GM23338 (cell line): ENCODE measurements around the gene STEAP2. TPM values are rescaled to one million over a fixed set of nuclear protein-coding genes. Genes with fewer than 3 reads are reported as not detected.

Experiments
- ATAC-seq: fragments of 200-7000 bp; cut with Tn5 transposase; 3 replicates; pipeline ENCODE4 v1.9.1; 2020
- DNase-seq: peaks from one replicate; pipeline ENCODE4 v3.0.0-alpha.2; 2015; ENCODE audit warnings: low spot score
- H2AFZ ChIP-seq: fragments of 200-600 bp; sonication (generic); 2 replicates; pipeline ENCODE4 v1.8.0; 2016; ENCODE audit warnings: antibody characterized with exemption, mild to moderate bottlenecking, moderate library complexity
- H3F3A ChIP-seq: fragments of 200-600 bp; sonication (generic); replicated peaks from 2 replicates; pipeline ENCODE4 v1.8.0; 2017; ENCODE audit warnings: antibody characterized with exemption, mixed run types, low read depth
- H3K27ac ChIP-seq: fragments of 200-600 bp; sonication (generic); 2 replicates; pipeline ENCODE4 v1.6.1; 2016; ENCODE audit warnings: low read depth
- H3K27me3 ChIP-seq: fragments of 200-600 bp; sonication (generic); 2 replicates; pipeline ENCODE4 v1.8.0; 2016; ENCODE audit warnings: mild to moderate bottlenecking, mixed run types, moderate library complexity; ENCODE audit not compliant: insufficient read depth
- H3K36me3 ChIP-seq: fragments of 200-600 bp; sonication (generic); 2 replicates; pipeline ENCODE4 v1.8.0; 2016; ENCODE audit warnings: mild to moderate bottlenecking; ENCODE audit not compliant: insufficient read depth
- H3K4me1 ChIP-seq: fragments of 200-600 bp; sonication (generic); 2 replicates; pipeline ENCODE4 v1.8.0; 2016; ENCODE audit warnings: mild to moderate bottlenecking, moderate library complexity; ENCODE audit not compliant: insufficient read depth
- H3K4me2 ChIP-seq: fragments of 200-600 bp; sonication (generic); 2 replicates; pipeline ENCODE4 v1.7.1; 2017; ENCODE audit warnings: mixed run types
- H3K4me3 ChIP-seq: fragments of 200-600 bp; sonication (generic); 2 replicates; pipeline ENCODE4 v1.6.1; 2016; ENCODE audit warnings: mixed run types
- H3K79me2 ChIP-seq: fragments of 200-600 bp; sonication (generic); replicated peaks from 2 replicates; pipeline ENCODE4 v1.8.0; 2017; ENCODE audit warnings: mild to moderate bottlenecking; ENCODE audit not compliant: insufficient read depth
- H3K9me2 ChIP-seq: fragments of 200-600 bp; sonication (generic); 2 replicates; pipeline ENCODE4 v1.8.0; 2017; ENCODE audit not compliant: insufficient read depth
- H4K20me1 ChIP-seq: fragments of 200-600 bp; sonication (generic); replicated peaks from 2 replicates; pipeline ENCODE4 v1.8.0; 2017; ENCODE audit warnings: mild to moderate bottlenecking; ENCODE audit not compliant: insufficient read depth
- H3K27ac Mint-ChIP-seq: 2 replicates; pipeline ENCODE4 v1.8.0; 2020; ENCODE audit warnings: inconsistent platforms, mild to moderate bottlenecking, moderate library complexity, mixed read lengths
- H3K27me3 Mint-ChIP-seq: 3 replicates; pipeline ENCODE4 v1.8.0; 2022; ENCODE audit warnings: low read depth, mild to moderate bottlenecking, moderate library complexity, mixed read lengths, inconsistent platforms; ENCODE audit not compliant: insufficient read depth, poor library complexity
- H3K36me3 Mint-ChIP-seq: 3 replicates; pipeline ENCODE4 v1.8.0; 2021; ENCODE audit warnings: low read depth, mild to moderate bottlenecking, inconsistent platforms, moderate library complexity, mixed read lengths
- H3K4me1 Mint-ChIP-seq: 3 replicates; pipeline ENCODE4 v1.8.0; 2020; ENCODE audit warnings: mild to moderate bottlenecking, inconsistent platforms, mixed read lengths
- H3K4me3 Mint-ChIP-seq: 3 replicates; pipeline ENCODE4 v1.8.0; 2021; ENCODE audit warnings: moderate library complexity, mild to moderate bottlenecking, inconsistent platforms, mixed read lengths
- H3K9me3 Mint-ChIP-seq: 3 replicates; pipeline ENCODE4 v1.8.0; 2020; ENCODE audit warnings: moderate library complexity, mild to moderate bottlenecking, inconsistent platforms, mixed read lengths
- CTCF ChIP-seq, 2 experiments: fragments of 200-600 bp in 1 of 2; sonication (generic) in 1 of 2; conservative IDR thresholded peaks; 2 replicates each; pipeline versions ENCODE4 v1.5.1 to v1.6.1; 2016 to 2017; ENCODE audit warnings: antibody characterized with exemption in 2 of 2, low read depth in 2 of 2, mild to moderate bottlenecking in 2 of 2, moderate library complexity in 1 of 2
- ZNF331 ChIP-seq: fragments of 250-450 bp; sonication (Bioruptor Pico); IDR thresholded peaks from 2 replicates; pipeline ENCODE4 v1.5.0; 2020; ENCODE audit warnings: low read depth, mild to moderate bottlenecking, moderate library complexity
- polyA plus RNA-seq: library from polyadenylated mRNA; unstranded; fragments of >200 nt; fragmentation: Nextera tagmentation; extraction: Ambion mirVana; gene quantifications from 2 replicates; pipeline ENCODE4 v1.2.1, GENCODE V29; 2016
- total RNA-seq: library from RNA; depleted of rRNA; stranded (reverse); fragments of >200 nt; shearing (Covaris generic); gene quantifications from 2 replicates; pipeline ENCODE4 v1.2.3, GENCODE V29; 2014
- TF ChIP-seq, protein P1 (sequence below): fragments of 250-450 bp; sonication (Bioruptor Pico); IDR thresholded peaks from 2 replicates; pipeline ENCODE4 v1.5.0; 2020; ENCODE audit warnings: mild to moderate bottlenecking, moderate library complexity

STEAP2 gene
- total and polyA plus RNA-seq, 2 experiments from 2014 or later: 13.1 to 22.0 TPM

DNA sequence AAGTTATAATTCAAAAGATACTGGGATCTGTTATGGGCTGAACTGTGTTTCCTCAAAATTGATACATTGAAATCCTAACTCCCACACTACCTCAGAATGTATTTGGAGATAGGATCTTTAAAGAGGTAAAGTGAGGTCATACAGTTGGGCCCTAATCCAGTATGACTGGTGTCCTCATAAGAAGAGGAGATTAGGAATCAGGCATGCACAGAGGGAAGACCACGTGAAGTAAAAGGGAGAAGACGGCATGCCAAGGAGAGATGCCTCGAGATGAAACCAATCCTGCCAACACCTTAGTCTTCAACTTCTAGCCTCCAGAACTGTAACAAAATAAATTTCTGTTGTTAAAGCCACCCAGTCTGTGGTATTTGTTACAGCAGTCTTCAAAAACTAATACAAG, 27.5 kb downstream of the STEAP2 start:
- no peak overlapping the region for H3K4me3 ChIP-seq
- H3K36me3 Mint-ChIP-seq: no peaks in the 10 kb centered on the region
- H2AFZ ChIP-seq: no peak overlapping the region
- no peaks in the 10 kb centered on the region; the same call in 1 of the 2 replicates for H3K4me1 ChIP-seq
- H3K4me2 ChIP-seq: no peak overlapping the region
- no peaks in the 10 kb centered on the region for H3K9me3 Mint-ChIP-seq
- peaks cover 10% of the 10 kb centered on the region for H3K27me3 ChIP-seq
- H3K9me2 ChIP-seq: no peaks in the 10 kb centered on the region; the same call in 1 of the 2 replicates
- H3K27ac ChIP-seq: no peak overlapping the region
- H3K79me2 ChIP-seq: no peaks in the 10 kb centered on the region
- TF ChIP-seq ZNF331 (CRISPR knock-in tag): no peak
- TF ChIP-seq CTCF (conservative IDR thresholded peaks at IDR 0.05; ENCODE audit: low read depth in 2 of 2): no peak
- TF ChIP-seq, protein P1, sequence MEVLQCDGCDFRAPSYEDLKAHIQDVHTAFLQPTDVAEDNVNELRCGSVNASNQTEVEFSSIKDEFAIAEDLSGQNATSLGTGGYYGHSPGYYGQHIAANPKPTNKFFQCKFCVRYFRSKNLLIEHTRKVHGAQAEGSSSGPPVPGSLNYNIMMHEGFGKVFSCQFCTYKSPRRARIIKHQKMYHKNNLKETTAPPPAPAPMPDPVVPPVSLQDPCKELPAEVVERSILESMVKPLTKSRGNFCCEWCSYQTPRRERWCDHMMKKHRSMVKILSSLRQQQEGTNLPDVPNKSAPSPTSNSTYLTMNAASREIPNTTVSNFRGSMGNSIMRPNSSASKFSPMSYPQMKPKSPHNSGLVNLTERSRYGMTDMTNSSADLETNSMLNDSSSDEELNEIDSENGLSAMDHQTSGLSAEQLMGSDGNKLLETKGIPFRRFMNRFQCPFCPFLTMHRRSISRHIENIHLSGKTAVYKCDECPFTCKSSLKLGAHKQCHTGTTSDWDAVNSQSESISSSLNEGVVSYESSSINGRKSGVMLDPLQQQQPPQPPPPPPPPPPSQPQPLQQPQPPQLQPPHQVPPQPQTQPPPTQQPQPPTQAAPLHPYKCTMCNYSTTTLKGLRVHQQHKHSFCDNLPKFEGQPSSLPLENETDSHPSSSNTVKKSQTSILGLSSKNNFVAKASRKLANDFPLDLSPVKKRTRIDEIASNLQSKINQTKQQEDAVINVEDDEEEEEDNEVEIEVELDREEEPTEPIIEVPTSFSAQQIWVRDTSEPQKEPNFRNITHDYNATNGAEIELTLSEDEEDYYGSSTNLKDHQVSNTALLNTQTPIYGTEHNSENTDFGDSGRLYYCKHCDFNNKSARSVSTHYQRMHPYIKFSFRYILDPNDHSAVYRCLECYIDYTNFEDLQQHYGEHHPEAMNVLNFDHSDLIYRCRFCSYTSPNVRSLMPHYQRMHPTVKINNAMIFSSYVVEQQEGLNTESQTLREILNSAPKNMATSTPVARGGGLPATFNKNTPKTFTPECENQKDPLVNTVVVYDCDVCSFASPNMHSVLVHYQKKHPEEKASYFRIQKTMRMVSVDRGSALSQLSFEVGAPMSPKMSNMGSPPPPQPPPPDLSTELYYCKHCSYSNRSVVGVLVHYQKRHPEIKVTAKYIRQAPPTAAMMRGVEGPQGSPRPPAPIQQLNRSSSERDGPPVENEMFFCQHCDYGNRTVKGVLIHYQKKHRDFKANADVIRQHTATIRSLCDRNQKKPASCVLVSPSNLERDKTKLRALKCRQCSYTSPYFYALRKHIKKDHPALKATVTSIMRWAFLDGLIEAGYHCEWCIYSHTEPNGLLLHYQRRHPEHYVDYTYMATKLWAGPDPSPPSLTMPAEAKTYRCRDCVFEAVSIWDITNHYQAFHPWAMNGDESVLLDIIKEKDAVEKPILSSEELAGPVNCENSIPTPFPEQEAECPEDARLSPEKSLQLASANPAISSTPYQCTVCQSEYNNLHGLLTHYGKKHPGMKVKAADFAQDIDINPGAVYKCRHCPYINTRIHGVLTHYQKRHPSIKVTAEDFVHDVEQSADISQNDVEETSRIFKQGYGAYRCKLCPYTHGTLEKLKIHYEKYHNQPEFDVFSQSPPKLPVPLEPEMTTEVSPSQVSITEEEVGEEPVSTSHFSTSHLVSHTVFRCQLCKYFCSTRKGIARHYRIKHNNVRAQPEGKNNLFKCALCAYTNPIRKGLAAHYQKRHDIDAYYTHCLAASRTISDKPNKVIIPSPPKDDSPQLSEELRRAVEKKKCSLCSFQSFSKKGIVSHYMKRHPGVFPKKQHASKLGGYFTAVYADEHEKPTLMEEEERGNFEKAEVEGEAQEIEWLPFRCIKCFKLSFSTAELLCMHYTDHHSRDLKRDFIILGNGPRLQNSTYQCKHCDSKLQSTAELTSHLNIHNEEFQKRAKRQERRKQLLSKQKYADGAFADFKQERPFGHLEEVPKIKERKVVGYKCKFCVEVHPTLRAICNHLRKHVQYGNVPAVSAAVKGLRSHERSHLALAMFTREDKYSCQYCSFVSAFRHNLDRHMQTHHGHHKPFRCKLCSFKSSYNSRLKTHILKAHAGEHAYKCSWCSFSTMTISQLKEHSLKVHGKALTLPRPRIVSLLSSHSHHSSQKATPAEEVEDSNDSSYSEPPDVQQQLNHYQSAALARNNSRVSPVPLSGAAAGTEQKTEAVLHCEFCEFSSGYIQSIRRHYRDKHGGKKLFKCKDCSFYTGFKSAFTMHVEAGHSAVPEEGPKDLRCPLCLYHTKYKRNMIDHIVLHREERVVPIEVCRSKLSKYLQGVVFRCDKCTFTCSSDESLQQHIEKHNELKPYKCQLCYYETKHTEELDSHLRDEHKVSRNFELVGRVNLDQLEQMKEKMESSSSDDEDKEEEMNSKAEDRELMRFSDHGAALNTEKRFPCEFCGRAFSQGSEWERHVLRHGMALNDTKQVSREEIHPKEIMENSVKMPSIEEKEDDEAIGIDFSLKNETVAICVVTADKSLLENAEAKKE (CRISPR knock-in tag): no peak
- no peaks in the 10 kb centered on the region for H3K27me3 Mint-ChIP-seq
- no peaks in the 10 kb centered on the region for H4K20me1 ChIP-seq
- H3K36me3 ChIP-seq: no peaks in the 10 kb centered on the region
- H3K4me3 Mint-ChIP-seq: no peak overlapping the region
- peaks cover 12% of the 10 kb centered on the region for H3K4me1 Mint-ChIP-seq
- DNase-seq (no peak), ATAC-seq (no peak)
- H3K27ac Mint-ChIP-seq: no peak overlapping the region
- no peaks in the 10 kb centered on the region for H3F3A ChIP-seq
